Stomach (tissue), 4 donors: ENCODE measurements around the gene SOX6.

Experiments
- CTCF ChIP-seq, 7 experiments: fragments of 450-650 bp in 4 of 7; fragments of 200-600 bp in 3 of 7; sonication (generic) in 3 of 7; IDR thresholded peaks; one replicate each; pipeline ENCODE4 v1.5.1; 2016 to 2019; ENCODE audit warnings: antibody characterized with exemption in 7 of 7, control low read depth in 2 of 7, mild to moderate bottlenecking in 1 of 7
- EP300 ChIP-seq: sonication (generic); formaldehyde crosslinking; IDR thresholded peaks from one replicate; pipeline ENCODE4 v1.6.1; 2017; ENCODE audit warnings: antibody characterized with exemption
- POLR2A ChIP-seq, 4 donors: fragments of 450-650 bp; IDR thresholded peaks; one replicate each; pipeline ENCODE4 v1.6.1; 2016; ENCODE audit warnings: antibody characterized with exemption in 4 of 4, control low read depth in 2 of 4, mild to moderate bottlenecking in 1 of 4, moderate library complexity in 1 of 4
- POLR2AphosphoS5 ChIP-seq, 3 donors: sonication (generic); formaldehyde crosslinking; IDR thresholded peaks; one replicate each; pipeline ENCODE4 v1.6.1; 2016; ENCODE audit warnings: antibody characterized with exemption in 3 of 3

DNA sequence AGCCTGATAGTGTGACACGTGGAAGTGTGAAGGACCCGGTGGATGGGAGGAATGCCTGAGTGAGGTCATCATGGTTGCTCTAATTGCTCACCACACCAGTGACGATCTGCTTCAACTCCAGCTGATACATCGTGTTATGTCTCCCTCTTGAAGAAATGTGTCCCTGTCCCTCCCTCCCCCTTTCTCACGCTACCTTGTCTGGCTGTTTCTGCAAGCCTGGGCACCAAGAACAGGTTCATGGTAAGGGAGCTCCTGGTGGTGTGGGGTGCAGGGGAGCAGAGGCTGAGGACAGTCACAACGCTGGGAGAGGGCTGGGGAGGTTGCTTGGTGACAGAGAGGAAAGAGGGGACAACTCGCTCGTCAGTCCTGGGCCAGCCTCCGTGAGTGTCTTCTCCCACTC, 413.4 kb downstream of the SOX6 start:
- no peak for TF ChIP-seq CTCF (IDR thresholded peaks at IDR 0.05)
- no peak for TF ChIP-seq POLR2A (IDR thresholded peaks at IDR 0.05)
- TF ChIP-seq POLR2AphosphoS5 (IDR thresholded peaks at IDR 0.05), result no peak
- no peak for TF ChIP-seq EP300
